HG02798 (cell line): ENCODE measurements around the gene PPP2R5C.

Experiments used
- ATAC-seq: cut with Tn5 transposase; IDR thresholded peaks from one replicate; pipeline ENCODE4 v1.9.1; 2021; ENCODE audit warnings: mild to moderate bottlenecking; ENCODE audit not compliant: unreplicated experiment, poor library complexity

Gene PPP2R5C

DNA sequence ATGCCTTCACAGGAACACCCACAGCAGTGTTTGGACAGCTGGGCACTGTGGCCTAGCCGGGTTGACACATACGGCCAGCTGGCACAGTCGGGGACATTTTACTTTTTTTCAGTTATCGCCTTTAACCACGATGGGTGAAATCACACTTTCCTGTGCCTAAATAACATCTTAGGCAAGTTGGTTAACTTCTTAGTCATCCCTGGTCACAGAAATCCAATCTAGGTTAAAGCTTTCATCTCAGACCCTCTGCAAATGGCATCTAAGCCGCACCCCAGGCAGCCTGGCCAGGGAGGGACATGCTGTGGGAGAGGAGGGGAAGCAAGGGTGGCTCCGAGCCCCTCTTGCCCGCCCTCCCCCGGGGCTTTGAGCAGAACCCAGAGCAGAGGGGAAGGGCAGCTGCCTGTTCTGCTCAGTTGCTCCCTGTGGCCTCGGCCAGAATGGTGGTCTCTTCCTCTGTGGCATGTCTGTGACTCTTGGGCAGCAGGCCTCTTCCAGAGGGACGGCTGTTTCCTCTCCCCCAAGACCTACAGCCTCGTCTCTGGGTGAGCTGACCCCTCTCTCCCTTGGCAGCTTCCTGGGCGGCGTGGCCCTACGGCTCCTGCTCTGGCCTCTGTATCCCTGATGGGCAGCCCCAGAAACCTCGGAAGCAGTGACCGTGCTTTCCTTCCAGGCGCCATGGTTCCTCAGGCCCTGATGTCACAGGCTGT is 117.5 kb downstream of the PPP2R5C start:
- no peak for ATAC-seq

DNA sequence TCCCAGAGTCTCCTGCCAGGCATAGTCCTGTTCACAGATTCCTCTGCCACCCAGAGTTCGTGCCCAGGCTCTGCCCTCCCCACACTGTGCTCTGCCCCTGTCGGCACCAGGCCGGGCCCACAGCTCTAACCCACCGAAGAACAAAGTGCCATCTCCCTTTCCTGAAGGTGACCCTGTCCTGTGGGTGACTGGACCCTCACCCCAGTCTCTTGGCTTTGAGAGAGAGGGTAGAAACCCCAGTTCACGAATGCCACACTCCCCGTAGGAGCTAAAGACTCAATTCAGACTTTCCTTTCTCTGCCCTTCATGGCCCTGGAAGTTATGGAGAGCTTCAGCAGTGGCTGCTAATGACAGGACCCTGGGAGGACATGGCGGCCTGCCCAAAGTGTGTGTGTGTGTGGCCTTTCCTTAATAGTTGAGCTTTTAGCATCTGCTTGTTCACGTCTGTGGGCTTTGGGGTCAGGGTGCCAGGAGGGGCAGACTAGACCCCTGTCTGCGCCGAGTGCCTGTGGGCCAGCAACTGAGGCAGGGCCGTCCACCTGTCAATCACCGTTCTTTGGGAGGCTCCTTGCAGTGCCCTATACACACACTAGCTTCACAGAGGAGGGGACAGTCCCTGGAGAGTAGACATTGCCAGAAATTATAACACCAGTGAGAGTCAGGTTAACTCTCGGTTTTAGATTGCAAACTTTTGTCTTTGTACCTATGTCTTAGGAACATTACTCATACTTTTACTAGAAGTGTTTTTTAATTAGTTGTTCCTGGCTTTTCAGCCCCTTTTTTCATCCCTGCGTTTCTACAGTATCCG is 118.2 kb downstream of the PPP2R5C start:
- ATAC-seq = no peak

DNA sequence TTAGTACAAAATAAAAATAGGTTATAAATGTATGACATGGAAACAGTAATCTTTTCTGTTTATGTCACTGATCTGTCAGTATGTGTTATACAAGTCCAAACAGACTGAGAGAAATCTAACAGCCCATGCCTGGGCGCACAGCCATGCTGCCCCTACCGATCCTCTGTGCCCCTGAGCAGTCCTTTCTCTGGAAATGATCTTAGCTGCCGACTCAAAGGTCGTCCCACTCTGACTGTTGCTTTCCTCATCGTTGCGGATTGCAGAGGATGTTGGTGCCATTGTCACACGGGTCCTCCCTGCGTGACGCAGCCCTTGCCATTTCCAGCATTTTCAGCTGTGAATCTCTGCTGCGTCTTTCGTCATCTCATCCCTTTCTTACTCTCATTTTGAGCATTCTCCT is 119.9 kb downstream of the PPP2R5C start:
- no peak for ATAC-seq

DNA sequence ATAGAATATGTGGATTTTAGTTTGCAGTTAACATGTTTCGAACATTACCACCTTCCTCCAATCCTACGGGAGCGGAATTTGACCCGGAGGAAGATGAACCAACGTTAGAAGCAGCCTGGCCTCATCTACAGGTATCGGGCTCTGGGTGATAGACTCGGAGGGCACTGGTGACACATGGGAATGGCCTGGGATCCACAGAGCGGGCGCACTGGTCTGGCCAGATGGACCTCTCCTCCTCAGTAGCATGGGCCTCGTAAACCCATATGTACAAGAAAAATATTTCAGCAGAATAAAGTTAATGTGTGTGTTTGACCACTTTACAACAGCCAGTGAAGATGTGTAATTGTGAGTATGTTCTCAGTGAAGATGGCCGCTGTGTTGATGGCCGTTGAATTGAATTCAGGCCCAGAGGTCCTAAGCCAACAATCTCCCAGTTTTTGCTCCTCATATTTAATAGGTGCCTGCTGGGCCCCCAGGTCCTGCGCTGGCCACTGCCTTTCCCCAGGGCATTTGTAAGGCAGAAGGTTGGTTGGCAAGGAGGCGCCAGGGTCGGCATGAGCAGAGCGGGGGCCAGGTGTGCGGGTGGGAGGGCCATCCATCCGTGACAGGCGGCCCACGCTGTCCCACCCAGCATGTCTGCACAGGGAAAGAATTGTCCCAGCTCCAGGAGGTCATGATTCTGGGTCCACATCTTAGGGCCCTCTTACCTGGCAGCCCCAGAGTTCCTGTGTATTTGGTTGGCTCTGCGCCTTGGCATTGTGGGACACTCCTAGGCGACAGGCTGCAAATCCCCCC is 120.8 kb downstream of the PPP2R5C start:
- no peak for ATAC-seq

DNA sequence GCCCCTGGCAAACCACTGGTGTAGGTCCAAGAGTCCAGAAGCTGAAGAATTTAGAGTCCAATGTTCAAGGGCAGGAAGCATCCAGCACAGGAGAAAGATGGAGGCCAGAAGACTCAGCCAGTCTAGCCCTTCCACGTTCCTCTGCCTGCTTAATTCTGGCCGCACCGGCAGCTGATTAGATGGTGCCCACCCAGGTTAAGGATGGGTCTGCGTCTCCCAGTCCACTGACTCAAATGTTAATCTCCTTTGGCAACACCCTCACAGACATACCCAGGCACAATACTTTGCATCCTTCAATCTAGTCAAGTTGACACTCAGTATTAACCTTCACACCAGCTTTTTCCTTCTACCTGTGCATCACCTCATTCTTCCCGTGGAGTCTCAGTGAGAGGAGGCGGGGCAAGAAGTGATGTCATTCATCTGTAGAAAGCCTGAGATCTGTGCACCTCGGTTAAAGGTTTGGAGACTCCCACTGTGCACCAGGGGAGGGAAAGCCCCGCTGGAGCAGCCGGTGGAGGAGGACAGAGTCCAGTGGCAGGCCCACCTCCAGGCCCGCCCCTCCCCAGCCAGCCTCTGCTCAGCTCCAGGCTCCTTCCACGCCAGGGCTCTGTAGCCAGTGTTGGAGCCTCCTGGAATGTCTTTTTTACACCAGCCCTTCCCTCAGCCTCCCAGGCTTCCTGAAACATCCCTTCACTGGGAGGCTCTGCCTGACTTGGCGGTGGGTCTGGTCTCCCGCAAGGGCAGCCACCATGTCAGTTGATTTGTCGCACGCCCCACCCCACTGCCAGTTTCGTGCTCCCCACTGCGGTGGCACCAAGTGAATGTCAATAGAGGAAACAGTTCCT is 122.8 kb downstream of the PPP2R5C start:
- ATAC-seq = no peak

DNA sequence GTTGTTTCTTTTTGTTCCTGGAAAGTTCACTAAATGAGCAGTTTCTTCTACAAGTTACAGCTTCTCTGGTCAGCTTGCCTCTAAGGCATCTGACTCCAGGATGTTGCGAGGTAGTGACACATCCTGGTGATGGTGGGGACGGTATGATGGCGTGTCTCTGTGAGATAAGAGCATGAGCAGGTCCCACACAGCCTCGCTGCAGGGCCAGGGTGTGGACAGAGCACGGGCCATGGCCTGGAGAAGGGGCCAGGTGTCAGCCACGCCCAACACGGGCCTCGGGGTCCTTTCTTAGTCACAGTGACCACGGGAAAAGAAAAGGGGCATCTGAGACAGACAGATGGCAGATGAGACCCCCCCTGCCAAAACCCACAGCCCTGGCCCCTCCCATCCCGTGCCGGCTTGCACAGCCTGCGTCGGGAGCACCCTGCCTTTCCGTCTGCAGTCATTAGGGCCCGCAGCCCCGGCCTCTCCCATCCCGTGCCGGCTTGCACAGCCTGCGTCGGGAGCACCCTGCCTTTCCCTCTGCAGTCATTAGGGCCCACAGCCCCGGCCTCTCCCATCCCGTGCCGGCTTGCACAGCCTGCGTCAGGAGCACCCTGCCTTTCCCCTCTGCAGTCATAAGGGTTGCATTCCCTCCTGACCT is 123.5 kb downstream of the PPP2R5C start:
- no peak for ATAC-seq

DNA sequence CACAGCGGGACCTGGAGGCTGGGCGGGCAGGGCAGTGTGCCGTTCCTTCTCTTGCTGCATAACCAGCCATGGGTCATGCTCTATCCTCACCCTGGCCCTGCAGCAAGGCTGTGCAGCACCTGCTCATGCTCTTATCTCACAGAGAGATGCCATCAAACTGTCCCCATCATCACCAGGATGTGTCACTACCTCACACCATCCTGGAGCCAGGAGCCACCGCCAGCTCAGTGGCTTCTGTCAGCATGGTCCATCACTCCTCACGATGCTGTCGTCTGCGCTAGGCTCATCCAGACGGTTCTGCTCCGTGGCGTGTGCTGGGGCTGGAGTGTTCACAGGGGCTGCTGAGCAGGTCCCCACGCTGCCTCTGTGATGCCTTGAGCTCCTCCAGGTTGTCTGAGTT is 125.7 kb downstream of the PPP2R5C start:
- no peak for ATAC-seq

DNA sequence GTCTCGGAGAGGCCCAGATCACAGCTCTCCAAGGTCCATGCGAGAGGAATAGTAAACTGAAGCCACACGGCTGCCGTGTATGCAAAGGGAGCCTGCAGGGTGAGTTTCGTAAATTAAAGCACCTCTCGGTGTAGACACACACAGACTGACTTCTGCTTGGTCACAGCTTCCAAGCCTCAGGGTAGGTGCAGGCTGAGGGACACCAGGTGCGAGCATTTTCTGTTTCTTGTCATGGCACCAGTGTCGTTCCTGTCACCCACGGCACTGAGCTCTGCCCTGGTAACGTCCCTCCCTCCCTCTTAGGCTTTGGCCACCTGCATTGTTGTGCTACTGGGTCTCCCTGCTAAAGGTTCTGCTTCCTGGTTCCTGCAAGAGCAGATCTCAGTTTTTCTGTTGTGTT is 126.7 kb downstream of the PPP2R5C start:
- ATAC-seq = no peak

DNA sequence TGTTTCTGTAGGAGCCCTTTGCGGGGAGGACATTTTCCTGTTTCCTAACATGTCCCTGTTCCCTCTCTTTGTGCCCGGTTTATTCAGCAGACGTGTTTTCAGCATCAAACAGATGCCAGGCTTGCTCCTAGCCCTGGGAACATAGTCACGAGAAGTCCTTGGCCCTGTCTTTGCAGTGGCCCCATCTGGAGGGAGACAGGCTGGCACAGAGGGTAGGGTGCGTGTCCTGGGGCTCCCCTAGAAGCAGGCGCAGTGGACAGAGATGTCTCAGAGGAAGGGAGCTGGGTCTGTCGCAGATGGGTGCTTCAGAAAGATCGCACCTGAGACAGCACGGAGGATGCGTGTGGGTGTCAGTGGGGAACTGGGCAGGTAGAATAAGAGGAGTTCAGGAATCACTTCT is 127.9 kb downstream of the PPP2R5C start:
- no peak for ATAC-seq

DNA sequence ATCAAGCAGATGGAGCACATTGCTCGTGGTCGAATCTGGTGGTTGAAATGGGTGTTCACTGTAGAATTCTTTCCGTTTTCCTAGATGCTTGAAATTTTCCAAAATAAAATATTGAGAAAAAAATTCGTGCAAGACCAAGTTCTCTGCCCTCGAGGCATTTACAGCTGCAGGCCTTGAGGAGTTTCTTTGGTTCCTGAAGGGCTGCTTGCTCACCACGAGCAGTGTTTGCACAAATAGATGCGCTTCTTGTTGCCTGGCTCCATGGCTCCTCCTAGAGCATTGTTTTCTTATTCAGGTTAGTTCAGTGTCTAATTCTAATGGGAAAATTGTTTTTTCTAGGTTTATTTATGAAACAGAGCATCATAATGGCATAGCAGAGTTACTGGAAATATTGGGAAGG is 128.4 kb downstream of the PPP2R5C start:
- no peak for ATAC-seq

DNA sequence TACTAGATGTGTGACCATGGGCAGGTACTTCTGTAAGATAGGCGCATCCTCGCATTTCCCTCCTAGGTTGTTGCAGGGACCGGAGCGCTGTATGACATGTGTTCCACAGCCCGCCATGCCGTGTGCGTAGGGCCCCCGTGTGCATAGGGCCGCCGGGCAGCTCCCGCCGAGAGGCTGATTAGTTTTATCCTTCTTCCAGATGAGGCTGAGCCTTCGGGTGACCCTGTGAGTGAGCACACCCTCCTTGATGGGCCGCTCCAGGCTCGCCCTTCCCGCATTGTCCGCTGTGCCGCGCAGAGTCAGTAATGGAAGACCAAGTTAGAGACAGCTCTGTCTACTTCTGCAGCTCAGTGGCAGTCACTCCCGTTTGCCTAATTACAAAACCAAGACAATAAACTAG is 130.0 kb downstream of the PPP2R5C start:
- no peak for ATAC-seq

DNA sequence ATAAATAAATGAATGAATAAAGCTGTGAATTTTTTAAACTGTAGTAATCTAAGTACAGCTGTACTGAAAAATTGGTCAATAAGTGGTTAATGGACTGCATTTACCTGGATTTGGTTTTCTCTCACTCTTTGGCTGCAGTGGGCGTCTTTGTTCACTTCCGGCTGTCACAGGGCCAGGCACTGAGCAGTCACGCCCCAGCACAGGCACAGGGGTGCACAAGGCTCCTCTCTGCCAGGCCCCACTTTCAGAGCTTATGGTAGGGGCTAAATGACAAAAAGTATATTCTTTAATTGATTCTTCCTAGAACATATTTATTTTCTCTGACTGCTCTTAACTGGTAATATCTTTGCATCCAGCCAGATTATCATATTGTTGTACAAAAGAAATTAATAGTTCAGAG is 132.2 kb downstream of the PPP2R5C start:
- ATAC-seq = no peak

DNA sequence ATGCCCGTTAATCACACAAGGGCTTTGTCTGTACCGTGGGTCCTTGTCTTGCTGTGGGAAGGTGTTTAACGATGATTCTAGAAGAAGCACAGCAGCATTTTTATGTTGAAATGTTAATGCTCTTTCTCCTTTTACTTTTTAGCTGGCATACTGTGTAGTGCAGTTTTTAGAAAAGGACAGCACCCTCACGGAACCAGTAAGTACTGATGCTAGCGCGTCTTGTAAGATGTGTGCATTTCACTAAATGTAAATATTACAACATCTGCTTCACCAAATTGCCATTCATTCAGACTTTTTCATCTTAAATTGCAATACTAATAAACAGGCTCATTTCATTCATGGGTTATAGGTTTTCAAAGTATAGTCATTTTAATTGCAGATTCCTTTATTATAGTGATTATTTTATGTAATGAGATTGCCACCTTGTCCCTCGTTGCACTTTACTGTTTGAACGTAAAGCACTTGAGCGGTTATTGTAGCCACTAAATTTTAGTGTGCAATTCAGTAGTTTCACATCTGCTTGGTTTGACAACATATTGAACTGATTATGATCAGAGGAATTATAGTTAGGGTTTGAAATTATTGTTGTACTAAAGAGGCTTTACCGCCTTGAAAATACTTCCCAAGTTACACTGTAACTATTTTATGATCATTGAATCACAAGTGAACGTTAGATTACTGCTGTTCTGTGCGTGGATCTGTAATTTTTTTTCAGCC is 133.0 kb downstream of the PPP2R5C start:
- ATAC-seq = no peak

DNA sequence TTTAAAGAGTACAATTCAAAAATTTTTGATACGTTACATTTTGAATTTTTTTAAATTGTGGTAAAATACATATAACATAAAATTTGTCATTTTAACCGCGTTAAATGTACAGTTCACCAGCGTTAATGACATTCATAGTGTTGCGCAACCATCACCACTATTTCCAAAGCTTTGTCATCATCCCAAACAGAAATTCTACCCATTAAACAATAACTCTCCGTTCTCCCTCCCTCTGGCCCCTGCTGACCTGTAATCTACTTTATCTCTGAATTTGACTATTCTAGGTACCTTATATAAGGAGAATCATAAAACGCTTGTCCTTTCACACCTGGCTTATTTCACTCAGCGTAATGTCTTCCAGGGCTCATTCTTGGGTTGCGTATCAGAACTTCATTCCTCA is 133.7 kb downstream of the PPP2R5C start:
- no peak for ATAC-seq

DNA sequence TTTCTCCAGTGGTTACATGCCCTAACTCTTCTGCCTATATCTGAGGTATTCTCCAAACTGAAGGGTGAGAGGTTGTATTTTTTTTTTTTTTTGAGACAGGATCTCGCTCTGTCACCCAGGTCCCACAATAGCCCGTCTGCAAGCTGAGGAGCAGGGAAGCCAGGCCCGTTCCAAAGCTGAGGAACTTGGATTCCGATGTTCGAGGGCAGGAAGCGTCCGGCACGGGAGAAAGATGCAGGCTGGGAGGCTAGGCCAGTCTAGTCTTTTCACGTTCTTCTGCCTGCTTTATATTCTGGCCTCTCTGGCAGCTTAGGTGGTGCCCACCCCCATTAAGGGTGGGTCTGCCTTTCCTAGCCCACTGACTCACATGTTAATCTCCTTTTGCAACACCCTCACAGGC is 135.8 kb downstream of the PPP2R5C start:
- no peak for ATAC-seq

DNA sequence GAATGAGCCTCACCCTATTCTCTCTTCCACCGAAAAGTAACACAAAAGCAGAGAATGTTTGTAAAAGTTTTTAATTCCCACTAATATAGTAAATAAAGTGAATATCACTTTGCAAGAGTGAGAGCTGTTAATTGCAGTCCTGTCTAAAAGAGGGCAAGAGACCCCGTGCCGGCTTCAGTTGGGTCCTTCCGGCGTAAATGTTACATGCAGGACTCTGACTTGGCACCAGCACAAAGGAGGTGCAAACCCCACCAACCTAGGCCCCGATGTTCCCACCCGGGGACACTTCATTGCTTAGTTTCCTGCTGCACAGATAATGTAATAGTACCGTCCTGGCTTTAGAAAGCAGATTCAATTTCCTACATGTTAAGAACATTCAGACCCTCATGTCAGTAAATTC is 136.9 kb downstream of the PPP2R5C start:
- no peak for ATAC-seq

DNA sequence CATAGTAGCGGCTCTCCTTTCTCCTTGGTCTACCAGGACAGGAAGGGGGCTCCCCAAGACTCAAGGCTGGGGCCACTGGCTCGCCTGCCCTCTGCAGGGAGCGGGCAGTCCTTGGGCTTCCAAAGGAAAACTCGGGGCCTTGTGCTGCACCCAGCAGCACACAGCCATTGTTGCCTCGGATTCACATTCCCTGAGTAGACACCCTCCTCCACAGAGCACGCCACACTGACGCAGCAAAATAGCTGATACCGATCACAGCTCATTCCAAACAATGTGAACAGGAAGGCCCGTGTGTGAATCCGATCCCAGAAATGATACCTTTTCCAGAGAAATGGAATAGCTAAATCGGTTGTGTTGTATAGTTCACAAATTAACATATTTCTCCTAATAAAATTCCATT is 137.8 kb downstream of the PPP2R5C start:
- ATAC-seq = no peak

DNA sequence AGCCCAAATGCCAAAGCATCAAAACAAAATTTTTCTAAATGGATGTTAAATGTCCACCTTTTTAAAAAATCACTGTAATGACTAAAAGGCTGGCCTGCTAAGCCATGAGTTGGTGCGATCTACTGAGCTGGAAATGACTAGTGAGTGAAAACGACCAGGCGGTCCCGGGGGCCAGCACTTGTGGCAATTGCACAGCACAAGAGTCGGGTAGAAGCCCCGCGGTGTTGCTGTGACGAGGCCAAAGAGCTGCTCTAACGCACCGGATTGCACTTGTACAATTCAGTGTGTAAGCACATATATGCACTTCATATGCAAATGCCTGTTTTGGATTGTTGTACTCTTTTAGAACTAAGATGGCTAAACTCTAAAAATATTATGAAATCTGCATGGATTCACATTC is 138.7 kb downstream of the PPP2R5C start:
- ATAC-seq = no peak

DNA sequence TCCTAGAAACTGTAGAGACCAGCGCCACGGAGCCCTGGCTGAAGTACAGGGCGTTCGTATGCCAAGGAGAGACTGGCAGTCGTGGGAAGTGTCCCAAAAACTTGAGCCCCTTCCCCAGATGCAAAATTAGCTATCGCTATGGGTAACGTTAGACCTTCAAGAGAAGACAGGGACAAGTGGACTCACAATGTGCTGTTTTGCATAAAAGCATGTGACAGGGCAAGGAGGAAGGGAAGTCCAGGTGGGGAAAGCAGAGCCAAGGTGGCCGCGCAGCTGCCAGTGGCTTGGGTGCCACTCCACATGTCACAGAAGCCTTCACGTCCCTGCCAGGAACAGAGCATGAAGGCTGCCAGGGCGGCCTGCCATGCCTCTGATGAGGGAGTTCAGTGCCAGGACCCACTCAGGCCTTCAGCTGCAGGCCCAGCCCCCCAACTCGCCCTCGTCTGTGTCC is 141.6 kb downstream of the PPP2R5C start:
- no peak for ATAC-seq
